HepG2 (cell line): ENCODE measurements around the gene TCF7L2. TPM values are rescaled to one million over a fixed set of nuclear protein-coding genes. Genes with fewer than 3 reads are reported as not detected.

Experiments
- EED ChIP-seq: sonication (generic); formaldehyde crosslinking; IDR thresholded peaks from 2 replicates; pipeline ENCODE4 v1.5.0; 2020; ENCODE audit warnings: mild to moderate bottlenecking, missing genetic modification reagents
- HNF4A ChIP-seq: sonication (generic); formaldehyde crosslinking; IDR thresholded peaks from 2 replicates; pipeline ENCODE4 v1.4.0; 2020; ENCODE audit warnings: missing genetic modification reagents
- HOXA5 ChIP-seq: sonication (generic); formaldehyde crosslinking; IDR thresholded peaks from 2 replicates; pipeline ENCODE4 v1.4.0; 2020; ENCODE audit warnings: missing genetic modification reagents
- NAIF1 ChIP-seq: sonication (generic); formaldehyde crosslinking; IDR thresholded peaks from 2 replicates; pipeline ENCODE4 v1.5.0; 2020; ENCODE audit warnings: mild to moderate bottlenecking, missing genetic modification reagents, borderline replicate concordance
- RARA ChIP-seq: IDR thresholded peaks from 2 replicates; pipeline ENCODE4 v1.6.1; 2016; ENCODE audit warnings: missing genetic modification reagents, missing compliant biosample characterization
- SNRNP70 ChIP-seq: fragments of 200-400 bp; formaldehyde crosslinking; IDR thresholded peaks from 2 replicates; pipeline ENCODE4 v1.6.1; 2017; ENCODE audit warnings: mild to moderate bottlenecking, low read depth, low read length, moderate library complexity
- TCF12 ChIP-seq, 2 experiments: fragments of 450-650 bp in 1 of 2; sonication (generic) in 1 of 2; formaldehyde crosslinking in 1 of 2; IDR thresholded peaks; 2 replicates each; pipeline versions ENCODE4 v1.6.1 to v1.8.0; 2017 to 2022; ENCODE audit warnings: antibody characterized with exemption in 1 of 2, mild to moderate bottlenecking in 1 of 2, missing genetic modification reagents in 1 of 2, moderate library complexity in 1 of 2
- TEAD2 ChIP-seq: sonication (generic); formaldehyde crosslinking; IDR thresholded peaks from 2 replicates; pipeline ENCODE4 v1.9.0; 2021; ENCODE audit warnings: missing genetic modification reagents
- ZNF230 ChIP-seq: sonication (generic); formaldehyde crosslinking; IDR thresholded peaks from 2 replicates; pipeline ENCODE4 v1.4.0; 2020; ENCODE audit warnings: mild to moderate bottlenecking, missing genetic modification reagents
- ZNF562 ChIP-seq: sonication (generic); formaldehyde crosslinking; IDR thresholded peaks from 2 replicates; pipeline ENCODE4 v1.8.0; 2022; ENCODE audit warnings: missing genetic modification reagents, borderline replicate concordance
- ZNF878 ChIP-seq: sonication (generic); formaldehyde crosslinking; IDR thresholded peaks from 2 replicates; pipeline ENCODE4 v1.8.1; 2023; ENCODE audit warnings: mild to moderate bottlenecking, missing genetic modification reagents, moderate library complexity
- ZNF883 ChIP-seq: sonication (generic); formaldehyde crosslinking; IDR thresholded peaks from 2 replicates; pipeline ENCODE4 v1.5.1; 2020; ENCODE audit warnings: mild to moderate bottlenecking, missing genetic modification reagents; ENCODE audit errors: not compliant biosample characterization
- polyA plus RNA-seq, 8 experiments: library from polyadenylated mRNA; depleted of rRNA in 3 of 8; stranded (reverse) in 7 of 8; unstranded in 1 of 8; fragments of >200 nt; fragmentation: Illumina TruSeq in 4 of 8; extraction: Trizol in 4 of 8; gene quantifications; 2 replicates each; pipeline versions ENCODE4 v1.2.1 to v1.2.3, GENCODE V29; 2011 to 2016; ENCODE audit warnings: low read depth in 4 of 8, missing spikeins in 1 of 8, mixed read lengths in 1 of 8; ENCODE audit not compliant: insufficient read depth in 1 of 8
- total RNA-seq, 5 experiments: library from RNA; depleted of rRNA; stranded (reverse); fragments of >200 nt; fragmentation: Illumina TruSeq; extraction: Trizol; gene quantifications; 2 replicates each; pipeline ENCODE4 v1.2.3, GENCODE V29; 2016; ENCODE audit warnings: low read depth in 1 of 5
- TF ChIP-seq, protein P1 (sequence below): IDR thresholded peaks from 2 replicates; pipeline ENCODE4 v1.6.1; 2016; ENCODE audit warnings: missing biosample characterization, missing genetic modification reagents, low read depth
- TF ChIP-seq, protein P2 (sequence below): sonication (generic); formaldehyde crosslinking; conservative IDR thresholded peaks from 2 replicates; pipeline ENCODE4 v1.8.0; 2022; ENCODE audit warnings: missing genetic modification reagents
- TF ChIP-seq, protein P3 (sequence below): sonication (generic); formaldehyde crosslinking; IDR thresholded peaks from 2 replicates; pipeline ENCODE4 v1.4.0; 2020; ENCODE audit warnings: missing genetic modification reagents, borderline replicate concordance
- TF ChIP-seq, protein P4 (sequence below): sonication (generic); formaldehyde crosslinking; IDR thresholded peaks from 2 replicates; pipeline ENCODE4 v1.4.0; 2020; ENCODE audit warnings: missing genetic modification reagents
- TF ChIP-seq, protein P5 (sequence below): sonication (generic); formaldehyde crosslinking; IDR thresholded peaks from 2 replicates; pipeline ENCODE4 v1.5.0; 2020; ENCODE audit warnings: mild to moderate bottlenecking, missing genetic modification reagents
- TF ChIP-seq, protein P6 (sequence below): sonication (generic); formaldehyde crosslinking; IDR thresholded peaks from 2 replicates; pipeline ENCODE4 v1.4.0; 2020; ENCODE audit warnings: mild to moderate bottlenecking, missing genetic modification reagents, borderline replicate concordance

Gene TCF7L2
- total and polyA plus RNA-seq, 2 of the 13 experiments (the other 11 are each of a cell fraction or from before 2014, with no cell fraction given) = 3.9 to 13.7 TPM

DNA sequence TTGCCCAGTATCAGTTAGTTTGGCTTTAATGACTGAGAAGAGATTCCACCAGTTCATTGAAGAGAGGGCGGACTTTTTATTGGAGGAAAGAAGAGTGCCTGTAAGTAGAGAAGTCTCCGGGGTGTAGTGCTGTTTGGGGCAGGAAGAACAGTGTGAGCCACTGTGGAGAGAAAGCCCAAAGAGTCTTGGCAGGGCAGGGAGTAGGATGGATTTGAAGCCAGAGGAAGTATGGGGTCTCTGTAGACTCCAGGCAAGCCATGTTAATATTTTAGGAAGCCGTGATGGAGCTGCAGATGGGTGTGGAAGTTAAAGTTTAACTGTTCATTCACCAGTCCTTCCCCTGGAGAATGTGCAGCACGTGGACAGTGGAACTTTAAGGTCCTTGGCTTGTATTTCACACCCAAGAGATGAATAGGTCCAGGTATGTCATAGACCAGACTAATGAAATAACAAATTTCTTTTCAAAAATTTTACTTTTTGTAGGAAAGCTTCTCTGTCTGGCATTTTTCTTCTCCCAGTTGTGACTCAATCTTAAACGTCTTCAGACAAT, 54.1 kb downstream of the TCF7L2 start (continued):
- TF ChIP-seq RARA (CRISPR knock-in tag) = peak; percentile 65
- TF ChIP-seq ZNF230 (CRISPR knock-in tag) = no peak
- TF ChIP-seq HOXA5 (CRISPR knock-in tag) = 0 out of 2 replicates have a peak, but pooled peaks have one; percentile 9
- no peak for TF ChIP-seq ZNF562 (CRISPR knock-in tag)
- TF ChIP-seq ZNF878 (CRISPR knock-in tag) = no peak
- TF ChIP-seq NAIF1 (CRISPR knock-in tag) = no peak
- TF ChIP-seq, protein P1, sequence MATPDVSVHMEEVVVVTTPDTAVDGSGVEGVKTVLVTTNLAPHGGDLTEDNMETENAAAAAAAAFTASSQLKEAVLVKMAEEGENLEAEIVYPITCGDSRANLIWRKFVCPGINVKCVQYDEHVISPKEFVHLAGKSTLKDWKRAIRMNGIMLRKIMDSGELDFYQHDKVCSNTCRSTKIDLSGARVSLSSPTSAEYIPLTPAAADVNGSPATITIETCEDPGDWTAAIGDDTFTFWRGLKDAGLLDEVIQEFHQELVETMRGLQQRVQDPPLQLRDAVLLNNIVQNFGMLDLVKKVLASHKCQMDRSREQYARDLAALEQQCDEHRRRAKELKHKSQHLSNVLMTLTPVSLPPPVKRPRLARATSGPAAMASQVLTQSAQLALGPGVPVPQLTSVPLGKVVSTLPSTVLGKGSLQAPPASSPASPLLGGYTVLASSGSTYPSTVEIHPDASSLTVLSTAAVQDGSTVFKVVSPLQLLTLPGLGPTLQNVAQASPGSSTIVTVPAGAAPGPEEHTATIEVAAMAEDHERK (CRISPR knock-in tag) = no peak
- TF ChIP-seq SNRNP70 = no peak
- TF ChIP-seq, protein P2, sequence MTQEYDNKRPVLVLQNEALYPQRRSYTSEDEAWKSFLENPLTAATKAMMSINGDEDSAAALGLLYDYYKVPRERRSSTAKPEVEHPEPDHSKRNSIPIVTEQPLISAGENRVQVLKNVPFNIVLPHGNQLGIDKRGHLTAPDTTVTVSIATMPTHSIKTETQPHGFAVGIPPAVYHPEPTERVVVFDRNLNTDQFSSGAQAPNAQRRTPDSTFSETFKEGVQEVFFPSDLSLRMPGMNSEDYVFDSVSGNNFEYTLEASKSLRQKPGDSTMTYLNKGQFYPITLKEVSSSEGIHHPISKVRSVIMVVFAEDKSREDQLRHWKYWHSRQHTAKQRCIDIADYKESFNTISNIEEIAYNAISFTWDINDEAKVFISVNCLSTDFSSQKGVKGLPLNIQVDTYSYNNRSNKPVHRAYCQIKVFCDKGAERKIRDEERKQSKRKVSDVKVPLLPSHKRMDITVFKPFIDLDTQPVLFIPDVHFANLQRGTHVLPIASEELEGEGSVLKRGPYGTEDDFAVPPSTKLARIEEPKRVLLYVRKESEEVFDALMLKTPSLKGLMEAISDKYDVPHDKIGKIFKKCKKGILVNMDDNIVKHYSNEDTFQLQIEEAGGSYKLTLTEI (CRISPR knock-in tag) = no peak
- TF ChIP-seq, protein P3, sequence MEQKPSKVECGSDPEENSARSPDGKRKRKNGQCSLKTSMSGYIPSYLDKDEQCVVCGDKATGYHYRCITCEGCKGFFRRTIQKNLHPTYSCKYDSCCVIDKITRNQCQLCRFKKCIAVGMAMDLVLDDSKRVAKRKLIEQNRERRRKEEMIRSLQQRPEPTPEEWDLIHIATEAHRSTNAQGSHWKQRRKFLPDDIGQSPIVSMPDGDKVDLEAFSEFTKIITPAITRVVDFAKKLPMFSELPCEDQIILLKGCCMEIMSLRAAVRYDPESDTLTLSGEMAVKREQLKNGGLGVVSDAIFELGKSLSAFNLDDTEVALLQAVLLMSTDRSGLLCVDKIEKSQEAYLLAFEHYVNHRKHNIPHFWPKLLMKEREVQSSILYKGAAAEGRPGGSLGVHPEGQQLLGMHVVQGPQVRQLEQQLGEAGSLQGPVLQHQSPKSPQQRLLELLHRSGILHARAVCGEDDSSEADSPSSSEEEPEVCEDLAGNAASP (CRISPR knock-in tag) = no peak
- peak; percentile 30; the same call in 1 of the 2 replicates for TF ChIP-seq HNF4A (CRISPR knock-in tag)
- TF ChIP-seq, protein P4, sequence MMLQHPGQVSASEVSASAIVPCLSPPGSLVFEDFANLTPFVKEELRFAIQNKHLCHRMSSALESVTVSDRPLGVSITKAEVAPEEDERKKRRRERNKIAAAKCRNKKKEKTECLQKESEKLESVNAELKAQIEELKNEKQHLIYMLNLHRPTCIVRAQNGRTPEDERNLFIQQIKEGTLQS = no peak
- TF ChIP-seq, protein P5, sequence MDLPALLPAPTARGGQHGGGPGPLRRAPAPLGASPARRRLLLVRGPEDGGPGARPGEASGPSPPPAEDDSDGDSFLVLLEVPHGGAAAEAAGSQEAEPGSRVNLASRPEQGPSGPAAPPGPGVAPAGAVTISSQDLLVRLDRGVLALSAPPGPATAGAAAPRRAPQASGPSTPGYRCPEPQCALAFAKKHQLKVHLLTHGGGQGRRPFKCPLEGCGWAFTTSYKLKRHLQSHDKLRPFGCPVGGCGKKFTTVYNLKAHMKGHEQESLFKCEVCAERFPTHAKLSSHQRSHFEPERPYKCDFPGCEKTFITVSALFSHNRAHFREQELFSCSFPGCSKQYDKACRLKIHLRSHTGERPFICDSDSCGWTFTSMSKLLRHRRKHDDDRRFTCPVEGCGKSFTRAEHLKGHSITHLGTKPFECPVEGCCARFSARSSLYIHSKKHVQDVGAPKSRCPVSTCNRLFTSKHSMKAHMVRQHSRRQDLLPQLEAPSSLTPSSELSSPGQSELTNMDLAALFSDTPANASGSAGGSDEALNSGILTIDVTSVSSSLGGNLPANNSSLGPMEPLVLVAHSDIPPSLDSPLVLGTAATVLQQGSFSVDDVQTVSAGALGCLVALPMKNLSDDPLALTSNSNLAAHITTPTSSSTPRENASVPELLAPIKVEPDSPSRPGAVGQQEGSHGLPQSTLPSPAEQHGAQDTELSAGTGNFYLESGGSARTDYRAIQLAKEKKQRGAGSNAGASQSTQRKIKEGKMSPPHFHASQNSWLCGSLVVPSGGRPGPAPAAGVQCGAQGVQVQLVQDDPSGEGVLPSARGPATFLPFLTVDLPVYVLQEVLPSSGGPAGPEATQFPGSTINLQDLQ (CRISPR knock-in tag) = no peak
- TF ChIP-seq TEAD2 (CRISPR knock-in tag) = no peak
- no peak for TF ChIP-seq ZNF883
- TF ChIP-seq EED (CRISPR knock-in tag) = no peak
- no peak for TF ChIP-seq TCF12 (IDR thresholded peaks at IDR 0.05)
- no peak for TF ChIP-seq TCF12 (CRISPR knock-in tag; IDR thresholded peaks at IDR 0.05)
- TF ChIP-seq, protein P6, sequence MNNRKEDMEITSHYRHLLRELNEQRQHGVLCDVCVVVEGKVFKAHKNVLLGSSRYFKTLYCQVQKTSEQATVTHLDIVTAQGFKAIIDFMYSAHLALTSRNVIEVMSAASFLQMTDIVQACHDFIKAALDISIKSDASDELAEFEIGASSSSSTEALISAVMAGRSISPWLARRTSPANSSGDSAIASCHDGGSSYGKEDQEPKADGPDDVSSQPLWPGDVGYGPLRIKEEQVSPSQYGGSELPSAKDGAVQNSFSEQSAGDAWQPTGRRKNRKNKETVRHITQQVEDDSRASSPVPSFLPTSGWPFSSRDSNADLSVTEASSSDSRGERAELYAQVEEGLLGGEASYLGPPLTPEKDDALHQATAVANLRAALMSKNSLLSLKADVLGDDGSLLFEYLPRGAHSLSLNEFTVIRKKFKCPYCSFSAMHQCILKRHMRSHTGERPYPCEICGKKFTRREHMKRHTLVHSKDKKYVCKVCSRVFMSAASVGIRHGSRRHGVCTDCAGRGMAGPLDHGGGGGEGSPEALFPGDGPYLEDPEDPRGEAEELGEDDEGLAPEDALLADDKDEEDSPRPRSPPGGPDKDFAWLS (CRISPR knock-in tag) = no peak
